ENCODE results near the gene TMIGD2.
"Not testable (repeated sequence)": the region's sequence is repeated elsewhere in the genome, so short reads cannot be mapped to it uniquely, and the experiment has no call there.

The TMIGD2 gene

GRCh38 chr19:4297901-4298809, 4.0 kb downstream of the TMIGD2 start:
- DNase-seq (ENCODE audit: low read depth in 3 of 3) = peak in 1 of 3 experiments; percentile 38

DNA sequence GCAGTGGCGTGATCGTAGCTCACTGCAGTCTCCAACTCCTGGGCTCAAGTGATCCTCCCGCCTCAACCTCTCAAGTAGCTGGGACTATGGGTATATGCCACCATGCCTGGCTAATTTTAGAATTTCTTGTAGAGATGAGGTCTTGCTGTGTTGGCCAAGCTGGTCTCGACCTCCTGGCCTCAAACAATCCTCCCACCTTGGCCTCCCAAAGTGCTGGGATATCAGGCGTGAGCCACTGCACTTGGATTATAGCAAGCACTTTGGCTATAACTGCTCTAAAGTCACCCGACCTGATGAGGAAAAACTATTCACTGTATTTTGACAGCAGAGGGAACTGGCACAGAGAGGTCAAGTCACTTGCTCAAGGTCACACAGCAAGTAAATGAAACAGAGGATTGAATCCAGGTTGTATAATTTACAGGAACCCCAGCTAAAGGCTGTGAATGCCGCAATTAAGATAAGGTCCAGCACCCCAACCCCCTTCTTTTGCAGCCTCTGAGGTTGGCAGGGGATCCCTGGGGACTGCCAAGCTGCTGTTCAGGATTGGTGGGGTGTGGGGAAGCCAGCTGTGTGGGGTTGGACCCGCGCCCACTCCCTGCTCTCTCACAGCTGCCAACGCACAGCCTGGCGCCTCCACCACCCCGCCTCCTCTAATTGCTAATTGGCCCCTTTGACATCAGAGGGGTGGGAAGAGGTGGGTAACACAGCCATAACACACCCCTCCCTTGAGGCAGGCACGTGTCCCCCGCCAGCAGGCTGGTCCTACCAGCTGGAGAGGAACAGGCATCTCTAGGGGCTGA, 6.0 kb downstream of the TMIGD2 start:
- DNase-seq (ENCODE audit: low read depth in 3 of 3) = no peak

GRCh38 chr19:4294389-4294788, 7.8 kb downstream of the TMIGD2 start:
- DNase-seq (ENCODE audit: low read depth in 3 of 3) = no peak

DNA sequence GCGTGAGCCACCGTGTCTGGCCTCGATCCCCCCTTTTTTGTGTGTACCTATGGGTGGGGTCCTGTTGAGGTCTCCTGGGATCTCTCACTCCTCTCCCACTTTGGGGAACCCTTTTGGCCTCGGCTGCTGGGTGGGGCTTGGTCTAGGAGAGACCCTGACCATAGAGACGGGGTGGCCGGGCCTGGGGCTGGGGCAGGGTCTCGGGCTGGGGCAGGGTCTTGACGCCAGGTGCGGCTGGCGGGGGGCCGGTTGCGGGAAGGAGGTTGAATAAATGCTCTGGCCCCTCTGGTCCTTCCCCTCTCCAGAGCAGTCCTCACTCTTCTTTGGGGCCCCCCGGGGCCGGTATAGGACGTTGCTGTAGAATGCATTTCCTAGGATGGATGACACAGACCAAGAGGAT, 9.7 kb downstream of the TMIGD2 start:
- no peak for DNase-seq (ENCODE audit: low read depth in 3 of 3)

GRCh38 chr19:4291184-4291732, 10.9 kb downstream of the TMIGD2 start:
- DNase-seq (ENCODE audit: low read depth in 3 of 3) = no peak

GRCh38 chr19:4288091-4288777, 14.0 kb downstream of the TMIGD2 start:
- no peak for DNase-seq (ENCODE audit: low read depth in 3 of 3)

DNA sequence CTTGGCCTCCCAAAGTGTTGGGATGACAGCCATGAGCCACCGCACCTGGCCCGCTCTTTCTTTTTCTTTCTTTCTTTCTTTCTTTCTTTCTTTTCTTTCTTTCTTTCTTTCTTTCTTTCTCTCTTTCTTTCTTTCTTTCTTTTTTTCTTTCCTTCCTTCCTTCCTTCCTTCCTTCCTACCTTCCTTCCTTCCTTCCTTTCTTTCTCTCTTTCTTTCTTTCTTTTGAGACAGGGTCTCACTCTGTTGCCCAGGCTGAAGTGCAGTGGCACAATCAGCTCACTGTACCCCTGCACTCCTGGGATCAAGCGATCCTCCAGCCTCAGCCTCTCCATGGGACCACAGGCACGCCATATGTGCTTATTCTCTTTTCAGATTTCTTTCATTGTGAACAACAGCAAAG, 16.0 kb downstream of the TMIGD2 start:
- DNase-seq (ENCODE audit: low read depth in 3 of 3) = not testable (repeated sequence)

GRCh38 chr19:4284974-4285373, 17.2 kb downstream of the TMIGD2 start:
- no peak for DNase-seq (ENCODE audit: low read depth in 3 of 3)

DNA sequence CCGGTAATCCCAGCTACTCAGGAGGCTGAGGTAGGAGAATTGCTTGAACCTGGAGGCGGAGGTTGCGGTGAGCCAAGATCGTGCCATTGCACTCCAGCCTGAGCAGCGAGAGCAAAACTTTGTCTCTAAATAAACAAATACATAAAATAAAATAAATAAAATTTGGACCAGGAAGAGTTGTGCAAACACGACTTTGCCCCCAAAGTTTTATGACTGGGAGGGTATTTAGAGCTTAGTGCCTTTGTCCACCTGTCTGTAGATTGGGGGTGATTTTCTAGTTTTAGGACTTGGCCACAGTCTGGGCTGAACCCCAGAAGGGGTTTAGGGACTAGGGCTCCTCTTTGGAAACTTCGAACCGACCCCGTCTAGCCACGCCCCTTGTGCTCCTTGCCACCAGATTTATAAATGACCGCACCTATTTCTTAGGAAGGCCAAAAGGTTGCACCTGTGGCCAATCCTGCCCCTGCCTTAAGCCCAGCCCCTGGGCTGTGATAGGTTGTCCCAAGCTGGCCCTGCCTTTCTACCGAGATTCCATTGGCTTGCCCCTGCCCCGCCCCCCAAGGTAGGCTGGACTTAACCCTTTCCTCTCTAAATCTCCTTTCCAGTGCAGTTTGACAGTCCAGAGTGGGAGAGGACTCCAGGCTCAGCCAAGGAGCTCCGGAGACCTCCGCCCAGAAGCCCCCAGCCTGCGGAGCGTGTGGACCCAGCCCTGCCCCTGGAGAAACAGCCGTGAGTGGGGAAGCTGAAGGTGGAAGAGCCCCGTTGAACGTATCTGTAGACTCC, 17.8 kb downstream of the TMIGD2 start:
- no peak for DNase-seq (ENCODE audit: low read depth in 3 of 3)

DNA sequence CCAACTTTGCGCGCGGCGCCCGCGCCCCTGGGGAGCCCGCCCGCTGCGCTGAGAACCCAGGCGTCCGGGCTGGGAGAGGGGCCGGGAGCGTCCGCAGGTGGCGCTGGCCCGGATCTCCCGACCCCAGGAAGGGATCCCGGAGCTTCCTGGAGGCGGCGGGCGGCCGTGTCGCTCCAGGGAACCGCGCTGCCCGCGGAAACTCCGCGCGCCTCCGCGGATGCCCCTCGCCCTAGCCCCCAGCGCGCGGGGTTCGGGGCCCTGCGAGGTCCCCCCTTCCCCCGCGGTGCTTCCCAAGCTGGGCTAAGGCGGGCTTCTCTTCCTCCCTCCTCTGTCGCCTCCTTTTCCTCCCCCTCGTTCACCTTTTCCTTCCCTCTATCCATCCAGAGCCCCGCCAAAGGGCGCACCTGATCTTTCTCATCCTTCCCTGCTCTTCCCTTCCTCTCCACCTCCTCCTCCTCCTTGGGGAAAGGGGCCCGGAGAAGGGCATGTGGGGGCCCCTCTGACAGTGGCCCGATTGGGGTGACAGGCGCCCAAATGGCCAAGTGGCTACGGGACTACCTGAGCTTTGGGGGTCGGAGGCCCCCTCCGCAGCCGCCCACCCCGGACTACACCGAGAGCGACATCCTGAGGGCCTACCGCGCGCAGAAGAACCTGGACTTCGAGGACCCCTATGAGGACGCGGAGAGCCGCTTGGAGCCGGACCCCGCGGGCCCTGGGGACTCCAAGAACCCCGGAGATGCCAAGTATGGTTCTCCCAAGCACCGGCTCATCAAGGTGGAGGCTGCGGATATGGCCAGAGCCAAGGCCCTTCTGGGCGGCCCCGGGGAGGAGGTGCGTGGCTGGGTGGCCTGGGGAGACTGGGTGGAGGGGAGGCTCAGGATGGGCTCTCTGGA, 22.4 kb downstream of the TMIGD2 start:
- no peak for DNase-seq (ENCODE audit: low read depth in 3 of 3)

- no peak for DNase-seq (ENCODE audit: low read depth in 3 of 3)
Observed at GRCh38 chr19:4279267-4279529, 23.0 kb downstream of the TMIGD2 start.

DNA sequence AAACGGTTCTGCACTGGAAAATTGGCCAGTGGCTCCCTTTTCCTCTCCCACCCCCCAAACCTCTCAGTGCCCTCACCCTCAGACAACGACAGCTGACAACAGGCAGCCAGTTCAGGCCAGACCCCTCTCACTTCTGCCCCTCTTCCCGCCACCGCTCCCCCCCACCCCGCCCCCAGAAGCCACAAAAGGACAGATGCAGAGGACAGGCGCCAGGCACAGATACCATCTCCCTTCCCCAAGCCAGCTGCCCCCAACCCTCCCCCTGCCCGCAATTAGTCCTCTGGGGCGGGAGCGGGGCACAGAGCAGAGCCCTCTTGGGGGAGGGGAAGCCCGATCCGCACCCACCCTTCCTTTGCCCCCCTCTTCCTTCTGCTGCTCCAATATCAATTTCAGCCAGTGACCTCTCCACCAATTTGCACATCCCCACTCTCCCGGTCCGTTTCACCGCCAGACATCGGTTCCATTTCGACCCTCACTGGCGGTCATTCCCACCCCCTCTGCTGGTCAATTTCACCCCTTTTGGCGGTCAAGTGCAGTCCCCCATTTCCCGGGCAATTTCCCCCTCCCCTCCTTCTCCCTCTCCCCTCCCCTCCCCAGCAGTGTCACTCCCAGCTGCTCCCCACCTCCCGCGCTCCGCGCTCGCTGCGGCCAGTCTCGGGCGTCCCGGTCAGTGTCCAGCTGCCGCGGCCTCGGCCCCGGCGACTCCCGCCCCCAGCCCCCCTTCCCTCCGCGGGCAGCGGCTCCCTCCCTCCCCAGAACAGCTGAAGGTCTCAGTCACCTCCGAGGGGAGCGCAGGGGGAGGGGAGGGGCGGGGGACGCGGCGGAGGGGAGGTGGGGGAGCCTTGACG, 23.5 kb downstream of the TMIGD2 start, which contains the start of gene SHD:
Gene SHD (plus strand): TSS at position 848 of the 848 bp plus-strand sequence. CDS start 798 bp downstream, outside the sequence.
- no peak for DNase-seq (ENCODE audit: low read depth in 3 of 3)

GRCh38 chr19:4278010-4278409, 24.2 kb downstream of the TMIGD2 start:
- DNase-seq (ENCODE audit: low read depth in 3 of 3) = no peak

- DNase-seq (ENCODE audit: low read depth in 3 of 3) = no peak
Observed at GRCh38 chr19:4277191-4277696, 24.9 kb downstream of the TMIGD2 start.

GRCh38 chr19:4274321-4274686, 27.9 kb downstream of the TMIGD2 start:
- not testable (repeated sequence) for DNase-seq (ENCODE audit: low read depth in 3 of 3)

- DNase-seq (ENCODE audit: low read depth in 3 of 3) = no peak
Observed at GRCh38 chr19:4272894-4273293, 29.3 kb downstream of the TMIGD2 start.

DNA sequence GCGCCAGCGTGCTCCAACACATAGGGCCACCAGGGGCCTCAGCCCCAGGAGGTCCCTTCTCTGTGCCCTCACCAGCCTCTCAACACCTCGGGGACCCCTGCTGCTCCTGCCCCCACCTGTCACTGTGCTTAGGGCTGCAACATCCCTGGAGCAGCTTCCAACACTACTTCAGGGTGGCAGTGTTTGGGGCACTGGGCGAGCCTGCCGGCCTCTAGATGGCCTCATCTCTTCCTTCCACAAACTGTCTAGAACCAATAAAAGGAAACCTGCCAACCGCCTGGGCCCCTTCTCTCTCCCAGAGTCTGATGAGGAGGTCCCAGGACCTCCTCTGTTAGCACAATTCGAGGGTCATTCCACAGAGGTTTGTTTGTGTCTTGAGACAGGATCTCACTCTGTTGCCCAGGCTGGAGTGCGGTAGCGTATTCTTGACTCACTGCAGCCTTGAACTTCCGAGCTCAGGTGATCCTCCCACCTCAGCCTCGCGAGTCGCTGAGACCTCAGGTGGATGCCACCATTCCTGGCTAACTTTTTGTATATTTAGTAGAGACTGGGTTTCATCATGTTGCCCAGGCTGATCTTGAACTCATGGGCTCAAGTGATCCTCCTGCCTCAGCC, 33.3 kb downstream of the TMIGD2 start:
- DNase-seq (ENCODE audit: low read depth in 3 of 3) = no peak

- no peak for DNase-seq (ENCODE audit: low read depth in 3 of 3)
Observed at GRCh38 chr19:4267901-4268815, 34.0 kb downstream of the TMIGD2 start.
